GM12865 (cell line): ENCODE measurements around the gene KRT17.
"Not testable (repeated sequence)": the region's sequence is repeated elsewhere in the genome, so short reads cannot be mapped to it uniquely, and the experiment has no call there.

Experiments used
- DNase-seq: peaks from one replicate; pipeline ENCODE4 v3.0.0; 2010; ENCODE audit warnings: low read depth
- H3K4me3 ChIP-seq: 2 replicates; pipeline ENCODE4 v1.5.1; 2011; ENCODE audit warnings: mild to moderate bottlenecking, low read depth, low read length, control low read depth
- CTCF ChIP-seq: IDR thresholded peaks from 2 replicates; pipeline ENCODE4 v1.5.1; 2011; ENCODE audit warnings: low read length, control low read depth, low read depth, inconsistent platforms; ENCODE audit not compliant: insufficient read depth; ENCODE audit errors: missing control alignments

The KRT17 gene

GRCh38 chr17:41610965-41611640 is 13.3 kb downstream of the KRT17 start:
- no peak overlapping the region for H3K4me3 ChIP-seq
- no peak for TF ChIP-seq CTCF
- no peak for DNase-seq

- peak; percentile 21 for TF ChIP-seq CTCF
- DNase-seq, H3K4me3 ChIP-seq: not testable (repeated sequence)
Measured at GRCh38 chr17:41610061-41610517, 14.3 kb downstream of the KRT17 start.

- H3K4me3 ChIP-seq: not testable (repeated sequence)
Measured at GRCh38 chr17:41606930-41607329, 17.4 kb downstream of the KRT17 start.

GRCh38 chr17:41602524-41602923 is 21.9 kb downstream of the KRT17 start:
- no peak overlapping the region for H3K4me3 ChIP-seq
- no peak for DNase-seq
- TF ChIP-seq CTCF: no peak

More at GRCh38 chr17:41606930-41607329, 17.4 kb downstream of the KRT17 start:
- DNase-seq: not testable (repeated sequence)

GRCh38 chr17:41600318-41600717 is 24.1 kb downstream of the KRT17 start:
- DNase-seq: no peak
- no peak for TF ChIP-seq CTCF
- H3K4me3 ChIP-seq: no peak overlapping the region

- no peak for TF ChIP-seq CTCF
- H3K4me3 ChIP-seq: no peak overlapping the region
Measured at GRCh38 chr17:41599680-41600079, 24.7 kb downstream of the KRT17 start.

GRCh38 chr17:41595585-41595984 is 28.8 kb downstream of the KRT17 start:
- no peak for TF ChIP-seq CTCF
- no peak overlapping the region for H3K4me3 ChIP-seq
- no peak for DNase-seq

More at GRCh38 chr17:41599680-41600079, 24.7 kb downstream of the KRT17 start:
- no peak for DNase-seq
